Activated naive CD8-positive, alpha-beta T cell treated with anti-CD3 and anti-CD28 coated beads, Interleukin-2, amount 10 ng/mL, durations not matched to agents 7 days and 5 days (primary cell): ENCODE results near the gene SLC8A1. TPM values are rescaled to one million over a fixed set of nuclear protein-coding genes. Genes with fewer than 3 reads are reported as not detected.

ENCODE experiments used
- ATAC-seq: fragments of 150-1000 bp; cut with Tn5 transposase; one replicate; pipeline ENCODE4 v1.10.0; 2021; ENCODE audit warnings: low read depth, moderate library complexity
- POLR2A ChIA-PET: fragments of 350-600 bp; sonication (Branson Sonifier 250); formaldehyde crosslinking; loops from one replicate; lab custom pipeline; 2021; ENCODE audit warnings: antibody characterized with exemption; lab: Charles Lee
- DNase-seq: peaks from one replicate; pipeline ENCODE4 v3.0.0; 2021
- H3K27ac Mint-ChIP-seq: one replicate; pipeline ENCODE4 v1.8.0; 2022; ENCODE audit warnings: mild to moderate bottlenecking, mixed read lengths
- H3K27me3 Mint-ChIP-seq: one replicate; pipeline ENCODE4 v1.8.0; 2022; ENCODE audit warnings: mild to moderate bottlenecking, moderate library complexity, mixed read lengths
- H3K36me3 Mint-ChIP-seq: one replicate; pipeline ENCODE4 v1.8.0; 2021; ENCODE audit warnings: mild to moderate bottlenecking, mixed read lengths
- H3K4me1 Mint-ChIP-seq: one replicate; pipeline ENCODE4 v1.8.0; 2021; ENCODE audit warnings: mixed read lengths
- H3K4me3 Mint-ChIP-seq: one replicate; pipeline ENCODE4 v1.8.0; 2022; ENCODE audit warnings: mild to moderate bottlenecking, moderate library complexity, mixed read lengths
- H3K9me3 Mint-ChIP-seq: one replicate; pipeline ENCODE4 v1.8.0; 2021; ENCODE audit warnings: mixed read lengths
- total RNA-seq, 2 experiments: library from RNA; stranded (reverse); gene quantifications; one replicate each; pipeline ENCODE4 v1.2.3, GENCODE V29; 2021

SLC8A1 gene
- total RNA-seq, 2 experiments from 2014 or later: 0.68 to 0.75 TPM

- POLR2A ChIA-PET: no interaction called here
- no peak for ATAC-seq
- H3K9me3 Mint-ChIP-seq: no peaks in the 10 kb centered on the region
Observed at GRCh38 chr2:40452786-40453185, 896 bp upstream of the SLC8A1 start.

DNA sequence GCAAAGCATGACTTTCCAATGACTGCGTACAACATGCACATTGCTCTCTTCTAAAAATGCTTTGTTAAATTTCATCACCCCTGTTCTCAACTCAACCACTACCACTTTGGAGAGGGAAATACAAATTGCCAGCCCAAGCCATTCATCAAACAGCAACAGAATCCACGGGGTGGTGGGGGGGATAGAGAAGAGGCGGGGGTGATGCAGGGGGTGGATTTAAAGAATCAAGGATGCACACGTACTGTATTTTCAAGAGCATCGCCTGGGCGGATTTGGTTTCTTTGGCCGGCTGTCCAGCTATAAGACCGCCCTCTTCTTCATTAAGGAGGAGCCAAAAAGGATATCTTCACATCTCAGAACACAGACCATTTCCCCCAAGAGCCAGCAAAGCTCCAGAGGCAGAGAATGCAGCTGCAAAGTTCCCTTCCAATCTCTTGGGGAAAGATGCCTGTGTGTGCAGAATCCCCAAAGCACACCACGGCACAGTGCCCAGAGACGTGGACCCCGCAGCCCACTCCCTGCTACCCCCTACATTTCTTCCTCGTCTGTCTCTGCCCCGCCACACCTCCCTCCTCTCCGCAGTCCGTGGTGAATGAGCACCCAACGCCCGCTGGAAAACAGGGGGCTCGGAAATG is 977 bp downstream of the SLC8A1 start:
- H3K4me1 Mint-ChIP-seq: peaks cover 17% of the 10 kb centered on the region
- no peak overlapping the region for H3K27ac Mint-ChIP-seq
- POLR2A ChIA-PET: no interaction called here
- H3K27me3 Mint-ChIP-seq: peaks cover 50% of the 10 kb centered on the region
- H3K4me3 Mint-ChIP-seq: peak overlapping the region; percentile 75
- DNase-seq (no peak), ATAC-seq (no peak)
- no peaks in the 10 kb centered on the region for H3K9me3 Mint-ChIP-seq
- H3K36me3 Mint-ChIP-seq: peaks cover 2% of the 10 kb centered on the region

More at GRCh38 chr2:40452786-40453185, 896 bp upstream of the SLC8A1 start:
- H3K4me1 Mint-ChIP-seq: peaks cover 17% of the 10 kb centered on the region
- no peak overlapping the region for H3K27ac Mint-ChIP-seq
- H3K4me3 Mint-ChIP-seq: peak overlapping the region; percentile 91
- peaks cover 2% of the 10 kb centered on the region for H3K36me3 Mint-ChIP-seq
- peaks cover 50% of the 10 kb centered on the region for H3K27me3 Mint-ChIP-seq
- no peak for DNase-seq

- Mint-ChIP-seq H3K4me1 (peaks cover 17% of the 10 kb centered on the region), H3K4me3 (peak overlapping the region; percentile 75), H3K36me3 (peaks cover 2% of the 10 kb centered on the region), H3K27ac (no peak overlapping the region), H3K27me3 (peaks cover 47% of the 10 kb centered on the region), H3K9me3 (no peaks in the 10 kb centered on the region)
- POLR2A ChIA-PET: no interaction called here
- DNase-seq (no peak), ATAC-seq (no peak)
Observed at GRCh38 chr2:40450066-40450795, 1.7 kb downstream of the SLC8A1 start.

- no peak overlapping the region for H3K4me3 Mint-ChIP-seq
- peaks cover 17% of the 10 kb centered on the region for H3K4me1 Mint-ChIP-seq
- no peak overlapping the region for H3K27ac Mint-ChIP-seq
- POLR2A ChIA-PET: no interaction called here
- H3K27me3 Mint-ChIP-seq: peaks cover 40% of the 10 kb centered on the region
- DNase-seq (no peak), ATAC-seq (no peak)
- H3K9me3 Mint-ChIP-seq: no peaks in the 10 kb centered on the region
- peaks cover 2% of the 10 kb centered on the region for H3K36me3 Mint-ChIP-seq
Observed at GRCh38 chr2:40448476-40449079, 3.3 kb downstream of the SLC8A1 start.

GRCh38 chr2:40445467-40445866 is 6.4 kb downstream of the SLC8A1 start:
- POLR2A ChIA-PET: no interaction called here
- DNase-seq: no peak
- no peaks in the 10 kb centered on the region for H3K9me3 Mint-ChIP-seq
- no peak overlapping the region for H3K4me3 Mint-ChIP-seq
- peaks cover 5% of the 10 kb centered on the region for H3K4me1 Mint-ChIP-seq
- ATAC-seq: no peak
- H3K36me3 Mint-ChIP-seq: peaks cover 2% of the 10 kb centered on the region
- H3K27me3 Mint-ChIP-seq: peaks cover 16% of the 10 kb centered on the region
- H3K27ac Mint-ChIP-seq: no peak overlapping the region

DNA sequence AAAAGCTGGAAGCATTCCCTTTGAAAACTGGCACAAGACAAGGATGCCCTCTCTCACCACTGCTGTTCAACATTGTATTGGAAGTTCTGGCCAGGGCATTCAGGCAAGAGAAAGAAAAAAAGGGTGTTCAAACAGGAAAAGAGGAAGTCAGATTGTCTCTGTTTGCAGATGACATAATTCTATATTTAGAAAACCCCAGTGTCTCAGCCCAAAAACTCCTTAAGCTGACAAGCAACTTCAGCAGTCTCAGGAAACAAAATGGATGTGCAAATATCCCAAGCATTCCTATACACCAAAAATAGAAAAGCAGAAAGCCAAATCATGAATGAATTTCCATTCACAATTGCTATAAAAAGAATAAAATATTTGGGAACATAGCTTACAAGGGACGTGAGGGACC is 11.1 kb downstream of the SLC8A1 start:
- POLR2A ChIA-PET: no interaction called here
- DNase-seq (no peak), ATAC-seq (no peak)
- peaks cover 1% of the 10 kb centered on the region for H3K27me3 Mint-ChIP-seq
- H3K36me3 Mint-ChIP-seq: no peaks in the 10 kb centered on the region
- H3K27ac Mint-ChIP-seq: no peak overlapping the region
- H3K4me3 Mint-ChIP-seq: no peak overlapping the region
- H3K9me3 Mint-ChIP-seq: peaks cover 1% of the 10 kb centered on the region
- no peaks in the 10 kb centered on the region for H3K4me1 Mint-ChIP-seq

- H3K4me1 Mint-ChIP-seq: no peaks in the 10 kb centered on the region
- POLR2A ChIA-PET: no interaction called here
- H3K36me3 Mint-ChIP-seq: no peaks in the 10 kb centered on the region
- no peak overlapping the region for H3K27ac Mint-ChIP-seq
- no peak for DNase-seq
- H3K9me3 Mint-ChIP-seq: peaks cover 1% of the 10 kb centered on the region
- H3K27me3 Mint-ChIP-seq: peaks cover 1% of the 10 kb centered on the region
- no peak overlapping the region for H3K4me3 Mint-ChIP-seq
- no peak for ATAC-seq
Observed at GRCh38 chr2:40439473-40439872, 12.4 kb downstream of the SLC8A1 start.

- peaks cover 1% of the 10 kb centered on the region for H3K27me3 Mint-ChIP-seq
- ATAC-seq (no peak), DNase-seq (no peak)
- H3K36me3 Mint-ChIP-seq: no peaks in the 10 kb centered on the region
- H3K4me1 Mint-ChIP-seq: no peaks in the 10 kb centered on the region
- H3K4me3 Mint-ChIP-seq: no peak overlapping the region
- POLR2A ChIA-PET: no interaction called here
- H3K9me3 Mint-ChIP-seq: peaks cover 1% of the 10 kb centered on the region
- no peak overlapping the region for H3K27ac Mint-ChIP-seq
Observed at GRCh38 chr2:40436093-40436475, 15.8 kb downstream of the SLC8A1 start.

- Mint-ChIP-seq H3K4me3 (no peak overlapping the region), H3K9me3 (peaks cover 1% of the 10 kb centered on the region), H3K27ac (no peak overlapping the region), H3K27me3 (peaks cover 1% of the 10 kb centered on the region), H3K36me3 (no peaks in the 10 kb centered on the region), H3K4me1 (no peaks in the 10 kb centered on the region)
- POLR2A ChIA-PET: no interaction called here
- DNase-seq: no peak
- no peak for ATAC-seq
Observed at GRCh38 chr2:40435426-40436092, 16.3 kb downstream of the SLC8A1 start.

GRCh38 chr2:40434731-40435271 is 17.1 kb downstream of the SLC8A1 start:
- H3K4me1 Mint-ChIP-seq: no peaks in the 10 kb centered on the region
- H3K4me3 Mint-ChIP-seq: no peak overlapping the region
- H3K36me3 Mint-ChIP-seq: no peaks in the 10 kb centered on the region
- no peak for ATAC-seq
- no peak overlapping the region for H3K27ac Mint-ChIP-seq
- POLR2A ChIA-PET: no interaction called here
- peaks cover 1% of the 10 kb centered on the region for H3K27me3 Mint-ChIP-seq
- no peak for DNase-seq
- H3K9me3 Mint-ChIP-seq: peaks cover 1% of the 10 kb centered on the region

DNA sequence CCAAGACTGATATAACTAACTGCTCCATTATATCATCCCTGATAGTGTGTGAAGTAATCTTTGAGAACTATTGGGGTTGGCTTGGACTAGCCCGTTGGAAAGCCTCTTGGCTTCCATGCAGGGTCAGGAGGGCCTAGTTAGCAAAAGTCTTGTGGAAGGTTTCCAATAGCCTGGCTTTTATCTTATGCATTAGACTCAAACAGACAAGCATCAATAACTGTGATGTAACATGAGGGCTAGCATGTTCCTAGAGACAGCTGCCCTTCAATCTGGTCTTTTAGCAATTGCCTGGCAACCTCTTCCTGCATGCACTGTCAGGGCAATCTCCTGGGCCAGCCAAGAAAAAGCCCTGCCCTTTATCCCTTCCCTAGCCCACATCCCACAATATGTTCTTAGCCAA is 18.2 kb downstream of the SLC8A1 start:
- Mint-ChIP-seq H3K4me3 (no peak overlapping the region), H3K4me1 (no peaks in the 10 kb centered on the region), H3K9me3 (peaks cover 1% of the 10 kb centered on the region), H3K27ac (no peak overlapping the region), H3K27me3 (peaks cover 1% of the 10 kb centered on the region), H3K36me3 (no peaks in the 10 kb centered on the region)
- no peak for ATAC-seq
- POLR2A ChIA-PET: no interaction called here
- no peak for DNase-seq

- no peak overlapping the region for H3K4me3 Mint-ChIP-seq
- POLR2A ChIA-PET: no interaction called here
- ATAC-seq: no peak
- H3K27ac Mint-ChIP-seq: no peak overlapping the region
- DNase-seq: no peak
- H3K27me3 Mint-ChIP-seq: no peaks in the 10 kb centered on the region
- H3K36me3 Mint-ChIP-seq: no peaks in the 10 kb centered on the region
- no peaks in the 10 kb centered on the region for H3K9me3 Mint-ChIP-seq
- H3K4me1 Mint-ChIP-seq: no peaks in the 10 kb centered on the region
Observed at GRCh38 chr2:40432921-40433483, 18.9 kb downstream of the SLC8A1 start.

DNA sequence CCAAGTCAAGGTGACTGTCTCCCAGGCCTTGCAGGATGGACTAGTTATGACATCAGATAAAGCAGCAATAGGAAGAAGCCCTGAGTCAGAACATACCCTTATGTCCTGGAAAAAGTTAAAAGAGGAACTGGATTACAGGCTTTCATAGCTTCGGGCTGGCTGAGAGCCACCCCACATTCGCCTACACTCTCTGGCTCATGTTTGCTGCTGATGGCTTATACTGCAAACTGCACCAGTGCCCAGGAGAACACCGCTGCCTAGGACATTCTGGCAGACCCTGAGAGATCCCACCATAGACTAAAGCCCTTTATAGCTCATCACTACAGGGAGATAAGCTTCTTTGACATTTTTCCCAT is 20.3 kb downstream of the SLC8A1 start:
- ATAC-seq (no peak), DNase-seq (no peak)
- Mint-ChIP-seq H3K27me3 (no peaks in the 10 kb centered on the region), H3K27ac (no peak overlapping the region), H3K36me3 (no peaks in the 10 kb centered on the region), H3K4me1 (no peaks in the 10 kb centered on the region), H3K9me3 (no peaks in the 10 kb centered on the region), H3K4me3 (no peak overlapping the region)
- POLR2A ChIA-PET: no interaction called here
